GM18520 (cell line): Measurements from ENCODE around the gene GRIA4.
"Not testable (repeated sequence)": the region's sequence is repeated elsewhere in the genome, so short reads cannot be mapped to it uniquely, and the experiment has no call there.

Source experiments
- ATAC-seq: cut with Tn5 transposase; IDR thresholded peaks from one replicate; pipeline ENCODE4 v1.9.1; 2021; ENCODE audit not compliant: unreplicated experiment

GRIA4 gene

GRCh38 chr11:105856954-105857353 is 247.1 kb downstream of the GRIA4 start:
- no peak for ATAC-seq

DNA sequence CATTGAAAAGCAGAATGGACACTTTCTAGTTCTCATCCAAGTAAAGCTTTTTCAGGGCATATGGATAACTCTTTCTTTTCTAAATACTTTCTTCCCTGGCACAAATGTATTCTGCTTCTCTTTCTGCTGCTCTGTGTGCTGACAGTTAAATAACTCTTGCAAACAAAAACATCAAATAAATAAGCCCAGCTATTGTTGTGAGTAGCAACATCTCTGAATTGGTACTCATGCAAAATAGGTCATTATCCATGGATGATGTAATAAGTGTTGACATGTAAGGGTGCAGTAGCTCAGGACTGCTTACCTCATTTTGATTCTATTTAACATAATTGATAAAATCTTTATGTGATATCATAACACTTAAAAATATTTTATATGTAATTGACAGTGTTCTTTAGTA is 247.9 kb downstream of the GRIA4 start:
- no peak for ATAC-seq

DNA sequence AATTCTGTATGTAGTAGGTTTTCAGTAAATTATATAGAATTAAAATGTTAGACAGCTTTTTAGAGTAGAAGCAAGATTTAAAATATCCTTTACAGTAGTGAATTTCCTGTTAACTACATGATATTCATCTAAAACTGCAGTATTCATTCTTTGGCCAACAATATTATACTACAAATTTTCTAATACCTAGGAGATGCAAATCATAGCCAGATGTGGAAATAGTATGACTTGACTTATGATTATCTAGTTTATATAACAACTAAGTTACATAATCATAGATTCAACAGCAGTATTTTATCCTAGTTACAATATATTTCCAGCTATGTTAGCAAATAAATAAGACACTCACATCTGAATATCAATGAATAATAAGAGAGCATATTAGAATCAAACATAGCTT is 249.0 kb downstream of the GRIA4 start:
- ATAC-seq: no peak

- no peak for ATAC-seq
These were observed 250.2 kb downstream of the GRIA4 start for GRCh38 chr11:105860105-105860504.

GRCh38 chr11:105861225-105861624 is 251.4 kb downstream of the GRIA4 start:
- ATAC-seq: no peak

DNA sequence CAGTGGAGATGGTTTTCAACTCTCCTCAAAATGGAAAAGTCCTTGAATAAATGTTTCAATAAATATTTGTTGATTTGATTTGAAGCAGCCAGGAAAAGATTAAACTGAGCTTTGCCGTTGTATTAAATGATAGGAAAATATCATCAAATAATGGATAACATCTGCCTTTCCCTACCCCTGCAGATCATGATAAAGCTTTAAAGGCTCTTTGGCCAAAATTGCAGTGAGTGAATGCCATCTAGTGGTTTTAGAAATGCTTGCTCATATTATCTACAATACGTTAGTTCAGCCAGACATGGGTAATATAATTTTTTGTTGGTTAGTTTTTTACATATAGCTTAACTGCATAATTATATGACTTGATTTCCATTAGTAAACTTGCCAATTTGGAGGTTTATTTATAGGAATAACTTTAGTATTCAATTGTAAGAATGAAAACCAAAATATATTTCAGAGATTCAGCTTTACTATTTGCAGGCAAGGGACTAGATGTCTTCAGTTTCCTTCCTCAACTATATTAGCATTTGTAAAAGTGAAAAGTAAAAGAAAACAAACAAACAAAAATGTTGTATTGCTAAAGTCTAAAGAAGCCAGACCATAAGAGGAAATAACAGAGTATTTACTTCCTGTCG is 253.0 kb downstream of the GRIA4 start:
- ATAC-seq: peak; percentile 62

GRCh38 chr11:105863523-105863922 is 253.7 kb downstream of the GRIA4 start:
- ATAC-seq: no peak

DNA sequence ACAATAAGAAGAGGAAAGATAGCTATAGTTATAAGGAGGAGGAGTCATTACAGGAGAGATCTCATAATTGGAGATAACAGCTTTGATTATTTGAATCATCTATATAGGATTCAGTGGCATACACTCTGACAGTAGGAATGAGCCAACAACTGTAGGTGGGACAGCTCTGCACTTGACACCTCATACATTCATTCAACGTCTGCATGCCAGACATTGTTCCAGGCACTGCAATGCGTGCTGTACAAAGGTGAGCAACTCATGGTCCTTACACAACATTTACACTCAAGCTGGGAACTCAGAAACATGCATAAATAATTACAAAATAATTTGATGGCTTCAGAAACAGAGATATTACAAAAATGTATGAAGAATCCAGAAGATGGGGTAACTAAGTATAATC is 257.9 kb downstream of the GRIA4 start:
- ATAC-seq: no peak

GRCh38 chr11:105868762-105869285 is 259.0 kb downstream of the GRIA4 start:
- no peak for ATAC-seq

GRCh38 chr11:105870516-105871113 is 260.7 kb downstream of the GRIA4 start:
- no peak for ATAC-seq

- no peak for ATAC-seq
These were observed 268.6 kb downstream of the GRIA4 start for GRCh38 chr11:105878510-105878909.

GRCh38 chr11:105878927-105879326 is 269.1 kb downstream of the GRIA4 start:
- ATAC-seq: not testable (repeated sequence)

DNA sequence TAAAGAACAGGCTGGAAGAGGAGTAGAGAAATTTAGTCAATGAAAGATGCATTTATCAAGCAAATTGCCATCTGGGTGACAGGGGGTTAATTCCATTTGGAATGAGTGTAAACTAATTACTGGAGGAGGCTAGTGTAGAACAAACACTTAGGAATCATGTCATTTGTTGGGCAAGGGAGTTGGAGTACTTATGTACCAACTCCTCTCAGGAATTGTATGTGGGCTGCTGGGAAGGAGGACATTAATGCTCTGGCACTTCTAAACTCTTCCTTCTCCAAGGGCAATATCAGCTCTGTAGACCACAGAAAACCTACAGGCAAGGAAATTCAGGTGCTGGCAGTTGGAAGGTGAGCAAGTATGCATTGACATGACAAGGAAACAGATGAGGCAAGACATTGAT is 271.2 kb downstream of the GRIA4 start:
- no peak for ATAC-seq

DNA sequence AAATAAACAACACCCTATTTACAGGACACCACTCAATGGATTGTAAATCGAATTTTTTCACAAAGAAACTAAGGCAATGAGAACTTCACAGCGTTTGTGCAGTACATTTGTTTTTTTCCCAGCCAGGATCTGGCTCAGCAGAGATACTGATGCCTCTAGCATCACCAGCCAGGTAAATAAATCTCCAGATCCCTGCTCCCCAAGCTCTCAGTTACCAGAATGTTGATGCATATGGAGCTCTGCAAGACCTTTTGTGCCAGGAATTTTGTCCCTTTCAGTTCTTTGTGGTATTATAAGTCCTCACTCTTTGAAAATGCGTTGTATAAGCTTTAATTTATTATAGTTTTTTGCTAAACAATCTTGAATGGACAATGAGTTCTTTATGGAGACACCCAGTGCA is 274.6 kb downstream of the GRIA4 start:
- no peak for ATAC-seq

DNA sequence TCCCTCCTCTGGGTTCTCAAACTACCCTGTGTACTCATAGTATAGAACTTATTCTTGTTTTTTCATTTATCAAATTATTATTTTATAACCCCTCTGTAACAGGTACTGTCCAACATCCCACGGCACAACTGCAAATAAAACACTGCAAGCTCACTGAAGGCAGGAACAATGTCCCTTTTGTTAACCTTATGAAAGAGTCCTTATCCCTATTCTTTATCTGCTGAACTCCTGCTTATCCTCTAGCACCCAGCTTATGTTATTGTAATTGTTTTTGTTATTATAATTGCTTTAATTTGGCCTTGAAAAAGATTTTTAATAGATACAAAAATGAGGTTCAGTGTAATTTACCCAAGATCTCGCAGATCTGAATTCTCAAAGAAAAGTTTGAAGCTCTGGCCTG is 281.8 kb downstream of the GRIA4 start:
- no peak for ATAC-seq

GRCh38 chr11:105897161-105897560 is 287.3 kb downstream of the GRIA4 start:
- no peak for ATAC-seq

GRCh38 chr11:105899772-105900171 is 289.9 kb downstream of the GRIA4 start:
- no peak for ATAC-seq

DNA sequence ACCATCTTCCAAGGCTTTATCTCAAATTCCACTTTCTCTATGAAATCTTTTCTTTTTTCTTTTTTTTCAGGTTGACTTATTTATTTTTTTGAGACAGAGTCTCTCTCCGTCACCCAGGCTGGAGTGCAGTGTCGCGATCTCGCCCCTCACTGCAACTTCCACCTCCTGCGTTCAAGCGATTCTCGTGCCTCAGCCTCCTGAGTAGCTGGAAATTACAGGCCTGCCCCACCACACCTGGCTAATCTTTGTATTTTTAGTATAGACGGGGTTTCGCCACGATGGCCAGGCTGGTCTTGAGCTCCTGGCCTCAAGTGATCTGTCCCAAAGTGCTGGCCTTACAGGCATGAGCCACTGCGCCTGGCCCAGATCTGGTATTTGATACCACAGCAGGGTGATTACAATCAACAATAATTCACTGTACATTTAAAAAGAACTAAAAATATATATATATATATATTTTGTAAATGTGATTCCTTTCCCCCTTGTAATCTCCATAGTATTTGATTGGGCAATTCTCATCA is 290.7 kb downstream of the GRIA4 start:
- ATAC-seq: no peak

GRCh38 chr11:105903113-105903512 is 293.2 kb downstream of the GRIA4 start:
- no peak for ATAC-seq

DNA sequence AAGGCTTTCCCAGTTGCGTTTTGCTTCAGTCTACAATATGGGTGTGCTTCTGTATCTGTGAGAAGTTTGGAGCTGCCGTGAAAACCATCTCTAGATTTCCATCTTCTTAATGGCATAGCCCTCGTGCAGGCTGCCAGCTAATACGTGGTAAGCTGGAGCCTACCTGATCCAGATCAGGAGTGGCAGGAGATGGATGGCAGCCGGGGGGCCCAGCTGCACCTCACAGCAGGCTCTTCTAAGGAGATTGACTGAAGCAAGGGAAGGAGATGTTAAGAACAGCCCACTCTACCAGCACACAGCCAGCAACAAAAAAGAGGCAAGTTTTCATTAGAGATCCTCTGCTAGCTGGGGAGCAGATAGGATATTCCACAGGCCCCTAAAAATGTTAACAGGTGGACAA is 296.6 kb downstream of the GRIA4 start:
- ATAC-seq: no peak

GRCh38 chr11:105907319-105907718 is 297.4 kb downstream of the GRIA4 start:
- no peak for ATAC-seq

DNA sequence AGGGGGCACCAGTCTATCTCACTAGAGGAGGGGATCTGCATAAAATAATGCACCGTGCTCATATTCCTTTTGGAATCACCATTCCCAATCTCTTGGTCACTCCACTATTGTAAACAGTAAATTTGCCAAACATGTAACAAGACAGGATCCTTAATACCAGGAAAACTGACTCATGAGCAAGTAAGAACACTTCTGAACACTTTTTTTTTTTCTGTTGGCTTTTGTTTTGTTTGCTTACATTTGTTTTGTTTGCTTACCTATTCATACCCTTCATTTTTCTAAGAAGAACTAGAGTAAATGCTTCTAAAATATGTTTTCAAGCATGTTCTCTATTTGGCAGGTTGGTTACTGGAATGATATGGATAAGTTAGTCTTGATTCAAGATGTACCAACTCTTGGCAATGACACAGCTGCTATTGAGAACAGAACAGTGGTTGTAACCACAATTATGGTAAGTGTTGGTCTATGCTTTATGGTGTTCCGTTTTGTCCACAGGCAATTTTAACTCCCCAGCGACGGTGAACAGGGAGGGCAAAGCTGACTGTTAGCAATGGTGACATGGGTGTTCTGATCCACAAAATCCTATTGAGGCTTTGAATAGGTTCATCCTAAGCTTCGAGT is 300.3 kb downstream of the GRIA4 start:
- ATAC-seq: no peak
